Measurements from ENCODE around the gene RIOX2. TPM values are rescaled to one million over a fixed set of nuclear protein-coding genes. Genes with fewer than 3 reads are reported as not detected.
A peak's percentile ranks its signal among the peaks of the same experiment; 100 is the strongest.
"Not testable (repeated sequence)": the region's sequence is repeated elsewhere in the genome, so short reads cannot be mapped to it uniquely, and the experiment has no call there.

RIOX2 gene
- total RNA-seq: 12.1 TPM

DNA sequence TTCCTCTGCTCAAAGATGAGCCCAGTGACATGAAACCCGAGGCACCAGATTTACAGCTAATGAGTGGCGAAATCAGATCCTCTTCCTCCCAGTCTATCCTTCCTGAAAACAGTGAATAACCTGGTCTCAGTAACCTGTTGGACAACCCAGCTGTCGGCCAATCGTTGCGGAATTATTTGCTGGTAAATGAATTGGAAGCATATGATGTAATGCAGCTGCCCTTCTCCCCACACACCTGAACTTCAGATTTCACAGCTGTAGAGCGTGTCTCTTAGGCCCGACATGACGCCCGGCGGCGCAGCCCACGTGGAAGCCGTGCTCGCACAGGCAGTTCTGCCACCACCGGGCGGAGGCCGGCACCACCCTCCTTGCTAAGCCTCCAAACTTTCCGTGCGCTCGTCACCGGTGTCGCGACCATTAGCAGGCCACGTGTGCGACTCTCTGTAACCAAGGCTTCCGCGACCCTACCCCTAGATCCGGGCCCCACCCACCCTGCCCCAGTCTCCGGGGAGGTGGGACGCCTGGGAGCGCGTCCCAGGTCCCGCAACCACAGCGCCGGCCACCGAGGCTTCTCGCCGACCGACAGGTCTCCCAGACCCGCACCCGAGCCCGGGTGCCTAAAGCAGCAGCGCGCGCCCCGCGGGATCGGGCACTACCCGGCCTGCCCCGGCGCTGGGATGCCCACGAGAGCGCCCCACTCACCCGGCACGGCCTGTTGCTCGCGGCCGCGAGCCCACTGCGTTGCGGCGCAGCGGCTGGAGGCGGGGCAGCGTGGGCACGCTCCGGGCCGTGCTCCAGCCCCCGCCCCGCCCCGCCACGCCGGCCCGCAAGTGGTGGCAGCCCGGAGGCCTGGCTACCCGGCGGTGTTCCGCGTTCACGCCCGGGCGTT, at the start of gene RIOX2:
TSS of gene RIOX2 (minus strand) at position 753 of the 889 bp plus-strand sequence. CDS start 4,838 bp downstream, outside the sequence.
- Histone ChIP-seq H3K4me1 (ENCODE audit: insufficient read depth, low read length) (peaks cover 30% of the 10 kb centered on the region), H3K9me3 (ENCODE audit: low read depth, low read length) (no peaks in the 10 kb centered on the region), H3K4me3 (ENCODE audit: low read length) (peak within 1 kb of the TSS; percentile 55), H3K27me3 (ENCODE audit: insufficient read depth, low read length) (no peaks in the 10 kb centered on the region)

DNA sequence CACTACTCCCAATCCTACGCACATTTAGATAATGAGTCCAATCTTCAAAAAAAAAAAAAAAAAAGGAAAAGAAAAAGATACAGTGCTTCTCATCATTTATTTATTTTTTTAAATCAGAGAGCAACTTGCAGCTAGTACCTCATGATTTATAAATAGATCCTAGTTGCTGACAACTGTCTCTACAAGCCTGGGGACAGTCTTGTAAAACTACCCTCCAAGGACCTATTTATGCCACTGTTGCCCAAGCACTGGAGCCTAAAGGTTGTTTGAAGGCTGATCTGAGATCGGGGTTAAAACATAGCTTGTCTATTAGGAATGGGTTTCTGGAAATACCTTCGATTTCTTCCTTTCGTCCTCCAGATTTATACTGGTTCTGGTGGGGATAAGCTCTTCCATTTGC, 48.2 kb upstream of the RIOX2 start:
- no peaks in the 10 kb centered on the region for H3K9me3 ChIP-seq (ENCODE audit: low read depth, low read length)
- no peaks in the 10 kb centered on the region for H3K27me3 ChIP-seq (ENCODE audit: insufficient read depth, low read length)
- H3K4me3 ChIP-seq (ENCODE audit: low read length): no peak overlapping the region
- H3K4me1 ChIP-seq (ENCODE audit: insufficient read depth, low read length): peaks cover 4% of the 10 kb centered on the region

DNA sequence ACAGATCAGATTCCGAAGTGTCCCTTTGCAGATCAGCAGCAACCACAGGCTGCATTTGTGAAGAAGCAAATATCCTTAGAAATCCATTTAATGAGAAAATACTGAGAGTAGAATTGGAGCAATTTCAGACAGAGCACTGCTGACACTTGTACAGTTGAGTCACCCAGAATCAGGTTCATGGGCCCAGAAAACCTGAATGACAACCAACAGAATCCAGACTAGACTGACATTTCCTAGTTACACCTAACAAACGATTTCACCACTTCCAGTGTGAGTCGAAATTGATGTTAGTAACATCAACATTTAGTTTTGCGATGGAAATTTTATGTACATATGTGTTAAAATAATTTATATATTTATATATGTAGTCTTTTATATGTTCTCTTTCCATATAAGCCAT, 46.1 kb upstream of the RIOX2 start:
- no peaks in the 10 kb centered on the region for H3K9me3 ChIP-seq (ENCODE audit: low read depth, low read length)
- H3K27me3 ChIP-seq (ENCODE audit: insufficient read depth, low read length): no peaks in the 10 kb centered on the region
- H3K4me1 ChIP-seq (ENCODE audit: insufficient read depth, low read length): peaks cover 11% of the 10 kb centered on the region
- no peak overlapping the region for H3K4me3 ChIP-seq (ENCODE audit: low read length)

DNA sequence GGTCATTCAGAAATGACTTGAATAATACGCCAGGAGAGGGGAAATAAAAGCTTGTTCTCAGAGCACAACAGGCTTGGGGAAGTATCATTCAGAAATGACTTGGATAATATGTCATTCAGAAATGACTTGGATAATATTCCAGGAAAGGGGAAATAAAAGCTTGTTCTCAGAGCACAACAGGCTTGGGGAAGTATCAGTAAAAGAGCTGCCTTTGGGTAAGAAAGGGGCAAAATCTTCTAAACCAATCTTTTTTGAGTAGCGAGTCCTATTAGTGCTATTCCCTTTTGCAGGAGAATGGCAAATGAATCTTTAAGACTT, 42.0 kb upstream of the RIOX2 start:
- H3K9me3 ChIP-seq (ENCODE audit: low read depth, low read length): no peaks in the 10 kb centered on the region
- H3K4me1 ChIP-seq (ENCODE audit: insufficient read depth, low read length): peaks cover 7% of the 10 kb centered on the region
- no peak overlapping the region for H3K4me3 ChIP-seq (ENCODE audit: low read length)
- no peaks in the 10 kb centered on the region for H3K27me3 ChIP-seq (ENCODE audit: insufficient read depth, low read length)

DNA sequence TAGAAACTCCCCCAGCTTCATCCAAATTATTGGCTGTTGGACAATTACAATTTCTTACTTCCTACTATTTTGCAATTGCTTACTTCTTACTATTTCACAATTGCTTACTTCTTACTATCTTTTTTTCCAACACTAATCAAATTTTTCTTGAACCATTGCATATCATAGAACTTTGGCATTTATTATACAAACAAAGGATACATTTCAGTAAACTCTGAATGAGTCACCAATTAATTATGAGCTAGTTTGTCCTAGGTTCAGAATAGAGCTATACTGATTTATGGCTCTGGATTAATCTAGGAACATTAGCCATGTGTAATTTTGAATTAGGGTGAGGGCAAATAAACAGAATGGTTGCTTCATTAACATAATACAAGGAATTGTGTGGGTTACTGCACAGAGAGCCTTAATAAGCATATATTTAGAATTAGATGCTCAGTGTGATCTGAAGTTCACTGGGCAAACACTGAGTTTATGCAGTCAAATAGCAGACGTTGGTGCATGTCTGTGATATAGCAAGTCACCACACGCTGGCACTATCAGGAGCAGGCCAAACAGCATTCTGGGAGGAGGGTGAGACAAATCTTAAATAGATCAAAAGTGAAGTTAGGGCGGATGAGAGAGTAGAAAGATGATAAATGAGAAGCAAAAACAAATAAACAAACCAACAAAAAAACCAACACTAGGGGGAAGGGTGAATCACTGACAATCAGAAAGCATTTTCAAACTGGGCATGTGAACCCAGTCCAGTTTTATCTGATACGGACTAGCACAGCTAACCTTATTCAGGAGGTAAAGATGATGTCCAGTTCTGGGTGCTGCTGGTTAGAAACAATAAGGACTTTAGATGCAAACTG, 41.4 kb upstream of the RIOX2 start:
- Histone ChIP-seq H3K9me3 (ENCODE audit: low read depth, low read length) (no peaks in the 10 kb centered on the region), H3K27me3 (ENCODE audit: insufficient read depth, low read length) (no peaks in the 10 kb centered on the region), H3K4me1 (ENCODE audit: insufficient read depth, low read length) (peaks cover 7% of the 10 kb centered on the region), H3K4me3 (ENCODE audit: low read length) (no peak overlapping the region)

DNA sequence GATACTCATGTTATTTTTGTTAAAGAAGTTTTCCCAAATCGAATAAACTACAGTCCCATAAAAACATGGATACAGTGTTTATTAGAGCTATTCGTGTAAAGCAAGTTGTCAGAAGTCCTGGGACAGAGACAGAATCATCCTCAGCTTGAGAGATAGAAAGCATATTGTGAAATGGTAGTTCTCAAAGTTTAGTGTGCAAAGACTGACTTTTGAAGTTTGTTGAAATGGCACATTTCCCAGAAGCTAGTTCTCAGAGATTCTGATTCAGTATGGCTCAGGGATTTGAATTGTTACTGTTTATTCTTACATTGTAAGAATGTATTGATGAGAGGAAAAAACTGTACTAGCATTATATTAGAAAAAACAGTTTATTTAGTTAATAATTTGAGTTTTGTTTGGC, 40.7 kb upstream of the RIOX2 start:
- Histone ChIP-seq H3K4me1 (ENCODE audit: insufficient read depth, low read length) (peaks cover 7% of the 10 kb centered on the region), H3K27me3 (ENCODE audit: insufficient read depth, low read length) (no peaks in the 10 kb centered on the region), H3K4me3 (ENCODE audit: low read length) (no peak overlapping the region), H3K9me3 (ENCODE audit: low read depth, low read length) (no peaks in the 10 kb centered on the region)

DNA sequence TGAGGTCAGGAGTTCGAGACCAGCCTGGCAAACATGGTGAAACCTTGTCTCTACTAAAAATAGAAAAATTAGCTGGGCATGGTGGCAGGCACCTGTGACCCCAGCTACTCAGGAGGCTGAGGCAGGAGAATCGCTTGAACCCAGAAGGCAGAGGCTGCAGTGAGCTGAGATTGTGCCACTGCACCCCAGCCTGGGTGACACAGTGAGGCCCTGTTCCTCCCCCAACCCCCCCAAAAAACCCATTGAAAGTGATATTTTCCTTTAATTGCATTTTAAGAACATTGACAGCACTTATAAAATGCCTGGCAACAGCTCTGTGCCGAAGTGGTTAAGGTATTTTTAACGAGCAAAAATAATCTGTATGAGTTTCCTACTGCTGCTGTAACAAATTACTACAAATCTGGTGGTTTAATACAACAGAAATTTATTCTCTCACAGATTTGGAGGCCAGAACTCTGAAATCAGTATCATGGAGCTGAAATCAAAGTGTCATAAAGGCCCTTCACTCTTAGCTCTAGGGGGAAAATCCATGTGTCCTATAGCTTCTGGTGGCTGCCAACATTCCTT, 38.7 kb upstream of the RIOX2 start:
- not testable (repeated sequence) for H3K27me3 ChIP-seq (ENCODE audit: insufficient read depth, low read length); H3K4me3 ChIP-seq (ENCODE audit: low read length); H3K9me3 ChIP-seq (ENCODE audit: low read depth, low read length); H3K4me1 ChIP-seq (ENCODE audit: insufficient read depth, low read length)

DNA sequence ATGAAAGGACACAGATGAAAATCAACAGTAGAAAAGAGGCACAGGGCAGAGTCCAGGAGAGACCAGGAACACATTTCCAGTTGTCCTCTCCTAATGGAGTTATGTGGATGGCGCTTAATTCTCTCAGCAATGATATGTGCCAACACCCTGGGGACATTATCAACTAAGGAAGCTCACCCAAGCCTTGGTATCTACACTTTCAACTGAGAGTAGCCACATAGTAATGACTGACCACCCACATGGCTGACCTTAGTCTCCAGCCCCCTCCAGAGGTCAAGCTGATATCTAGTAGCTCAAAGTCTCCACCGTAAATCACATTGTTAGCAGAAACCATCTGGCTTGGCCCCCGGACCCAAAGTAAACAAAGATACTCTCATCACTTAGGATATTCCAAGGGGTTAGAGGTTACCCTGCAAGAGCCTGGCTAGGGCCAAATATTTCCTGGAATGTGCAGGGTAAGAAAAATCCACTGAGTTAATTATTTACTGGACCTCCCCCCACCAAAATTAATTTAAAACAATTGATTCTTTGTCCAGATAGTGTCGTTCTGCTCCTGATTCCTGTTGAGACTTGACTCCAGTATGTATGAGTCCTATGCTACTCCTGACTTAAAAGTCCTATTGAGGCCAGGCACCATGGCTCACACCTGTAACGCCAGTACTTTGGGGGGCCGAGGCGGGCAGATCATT, 38.1 kb upstream of the RIOX2 start:
- no peaks in the 10 kb centered on the region for H3K27me3 ChIP-seq (ENCODE audit: insufficient read depth, low read length)
- no peak overlapping the region for H3K4me3 ChIP-seq (ENCODE audit: low read length)
- no peaks in the 10 kb centered on the region for H3K9me3 ChIP-seq (ENCODE audit: low read depth, low read length)
- H3K4me1 ChIP-seq (ENCODE audit: insufficient read depth, low read length): peaks cover 7% of the 10 kb centered on the region

DNA sequence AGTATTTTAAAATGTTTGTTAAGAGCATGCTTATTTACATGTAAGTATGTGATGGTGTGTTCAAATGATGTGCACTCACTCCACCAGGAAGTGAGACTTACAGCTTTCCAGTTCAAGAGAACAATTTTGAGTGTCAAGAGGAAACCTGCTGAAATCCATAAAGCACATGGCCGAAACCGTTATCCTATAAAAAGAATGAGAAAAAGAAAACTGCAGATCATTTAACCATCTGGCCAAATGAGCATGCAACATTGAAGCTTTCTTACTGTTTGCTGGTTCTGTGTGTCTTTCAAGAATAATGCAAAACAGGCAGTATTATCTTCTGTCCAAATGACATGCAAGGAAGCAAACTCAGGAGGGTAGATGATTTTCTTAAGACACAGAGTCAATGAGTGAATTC, 36.6 kb upstream of the RIOX2 start:
- Histone ChIP-seq H3K27me3 (ENCODE audit: insufficient read depth, low read length) (no peaks in the 10 kb centered on the region), H3K4me1 (ENCODE audit: insufficient read depth, low read length) (peaks cover 4% of the 10 kb centered on the region), H3K9me3 (ENCODE audit: low read depth, low read length) (no peaks in the 10 kb centered on the region), H3K4me3 (ENCODE audit: low read length) (no peak overlapping the region)

DNA sequence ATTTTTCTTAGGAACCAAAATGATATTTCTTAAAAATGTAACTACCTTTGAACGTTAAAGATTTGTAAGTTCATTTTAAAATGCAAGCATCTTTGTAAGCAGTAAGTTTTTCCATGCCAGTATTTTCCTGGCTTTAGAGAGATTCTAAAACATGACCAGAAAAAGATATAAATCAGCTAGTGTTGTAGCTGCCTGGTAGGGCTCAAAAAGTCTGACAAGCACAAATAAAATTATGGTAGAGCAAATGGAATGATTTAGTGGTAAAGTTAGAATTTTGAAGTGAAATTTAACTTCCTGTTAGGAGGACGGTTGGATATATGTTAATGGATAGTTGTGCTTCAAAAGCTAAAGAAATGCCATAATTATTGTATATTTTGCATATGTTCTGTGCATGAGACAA, 33.2 kb upstream of the RIOX2 start:
- H3K4me3 ChIP-seq (ENCODE audit: low read length): no peak overlapping the region
- H3K27me3 ChIP-seq (ENCODE audit: insufficient read depth, low read length): no peaks in the 10 kb centered on the region
- no peaks in the 10 kb centered on the region for H3K9me3 ChIP-seq (ENCODE audit: low read depth, low read length)
- peaks cover 4% of the 10 kb centered on the region for H3K4me1 ChIP-seq (ENCODE audit: insufficient read depth, low read length)

DNA sequence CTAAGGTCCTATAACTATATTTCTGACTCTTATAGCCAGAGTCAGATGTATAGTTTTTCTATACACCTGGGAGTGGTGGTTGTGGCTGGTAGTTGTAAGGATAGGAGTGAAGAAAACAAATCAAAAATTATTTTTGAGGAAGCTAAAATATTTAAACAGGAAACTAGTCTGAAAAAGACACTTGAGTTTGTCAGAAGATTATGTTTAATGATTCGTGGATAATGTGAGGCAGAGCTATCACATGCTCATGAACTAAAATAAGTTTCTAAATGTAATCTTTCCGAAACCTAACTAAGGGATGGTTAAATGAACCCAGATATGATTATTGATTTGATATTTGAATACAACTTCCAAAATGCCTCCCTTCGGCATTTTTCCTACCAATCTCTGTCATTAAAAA, 32.5 kb upstream of the RIOX2 start:
- Histone ChIP-seq H3K9me3 (ENCODE audit: low read depth, low read length) (no peaks in the 10 kb centered on the region), H3K27me3 (ENCODE audit: insufficient read depth, low read length) (no peaks in the 10 kb centered on the region)

DNA sequence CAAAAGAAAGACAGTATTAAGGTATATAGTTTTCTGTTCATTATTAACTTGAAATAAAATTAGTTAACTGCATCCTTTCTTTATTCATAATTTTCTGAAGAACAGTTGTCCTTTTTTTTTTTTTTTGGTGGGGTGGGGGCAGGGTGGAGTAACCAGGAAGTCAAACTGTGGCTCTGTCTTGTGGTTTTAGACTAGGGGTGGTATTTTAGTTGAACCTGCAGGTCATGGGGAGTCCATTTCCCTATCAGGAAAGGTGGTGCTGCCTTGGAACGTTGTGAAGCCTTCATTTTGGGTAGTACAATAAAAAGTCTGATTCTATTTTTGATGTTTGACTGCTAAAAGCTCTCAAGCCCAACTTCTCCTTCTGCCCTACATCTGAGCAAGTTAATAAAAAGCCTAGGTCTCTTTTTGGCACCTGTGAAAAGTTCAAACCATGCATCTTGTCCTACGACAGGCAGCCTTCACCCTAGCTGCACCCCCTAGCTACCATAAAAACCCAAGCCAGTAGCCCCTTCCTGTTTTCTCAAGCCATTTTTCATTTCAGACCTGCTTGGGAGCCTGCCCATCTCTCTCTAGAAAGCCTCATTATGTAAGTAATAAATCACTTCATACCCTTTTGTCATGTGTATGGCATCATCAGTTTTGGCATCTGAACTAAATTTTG, 31.2 kb upstream of the RIOX2 start:
- Histone ChIP-seq H3K9me3 (ENCODE audit: low read depth, low read length) (no peaks in the 10 kb centered on the region), H3K4me3 (ENCODE audit: low read length) (no peak overlapping the region), H3K4me1 (ENCODE audit: insufficient read depth, low read length) (peaks cover 4% of the 10 kb centered on the region), H3K27me3 (ENCODE audit: insufficient read depth, low read length) (no peaks in the 10 kb centered on the region)

More for the DNA sequence above, 32.5 kb upstream of the RIOX2 start:
- H3K4me1 ChIP-seq (ENCODE audit: insufficient read depth, low read length): peaks cover 4% of the 10 kb centered on the region
- H3K4me3 ChIP-seq (ENCODE audit: low read length): no peak overlapping the region

DNA sequence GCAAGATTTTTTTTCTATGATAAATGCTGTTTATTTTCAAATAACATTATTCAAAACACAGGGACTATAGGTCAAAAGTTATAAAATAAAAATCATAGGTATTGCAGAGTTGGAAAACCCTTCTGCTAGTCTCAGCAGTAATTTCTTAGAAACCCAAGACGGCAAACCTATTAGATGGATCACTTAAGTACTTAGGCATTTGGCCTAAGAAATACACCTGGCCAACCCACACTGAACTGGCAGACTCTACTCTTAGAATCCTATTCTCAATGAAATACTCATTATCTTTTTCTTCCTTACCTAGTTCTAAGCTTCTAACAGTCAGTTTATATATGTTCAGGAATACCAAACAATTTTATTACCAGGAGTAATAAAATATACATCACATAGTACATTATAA, 30.5 kb upstream of the RIOX2 start:
- no peaks in the 10 kb centered on the region for H3K27me3 ChIP-seq (ENCODE audit: insufficient read depth, low read length)
- no peaks in the 10 kb centered on the region for H3K9me3 ChIP-seq (ENCODE audit: low read depth, low read length)
- no peak overlapping the region for H3K4me3 ChIP-seq (ENCODE audit: low read length)
- H3K4me1 ChIP-seq (ENCODE audit: insufficient read depth, low read length): peaks cover 4% of the 10 kb centered on the region

DNA sequence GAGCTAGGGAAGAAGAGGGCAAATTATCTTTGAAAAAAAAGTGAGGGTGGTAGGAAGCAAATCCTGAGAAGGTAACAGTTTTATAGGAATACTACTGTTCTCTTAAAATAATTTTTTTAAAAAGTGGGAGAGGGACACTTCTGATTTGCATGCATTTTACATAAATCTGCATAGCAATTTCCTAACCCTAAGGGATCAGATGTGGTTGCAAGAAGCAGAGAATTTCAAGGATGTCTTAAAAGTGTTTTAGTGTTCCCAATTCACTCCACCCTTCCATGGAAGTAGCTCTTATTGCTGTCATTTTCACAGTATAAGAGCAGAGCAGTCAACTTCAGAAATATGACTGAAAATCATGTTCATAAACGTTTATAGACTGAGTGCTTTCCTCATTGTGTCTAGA, 27.8 kb upstream of the RIOX2 start:
- H3K27me3 ChIP-seq (ENCODE audit: insufficient read depth, low read length): no peaks in the 10 kb centered on the region
- peaks cover 4% of the 10 kb centered on the region for H3K4me1 ChIP-seq (ENCODE audit: insufficient read depth, low read length)
- H3K4me3 ChIP-seq (ENCODE audit: low read length): no peak overlapping the region
- no peaks in the 10 kb centered on the region for H3K9me3 ChIP-seq (ENCODE audit: low read depth, low read length)
